ENCODE results near the gene PDSS2.

PDSS2 gene

DNA sequence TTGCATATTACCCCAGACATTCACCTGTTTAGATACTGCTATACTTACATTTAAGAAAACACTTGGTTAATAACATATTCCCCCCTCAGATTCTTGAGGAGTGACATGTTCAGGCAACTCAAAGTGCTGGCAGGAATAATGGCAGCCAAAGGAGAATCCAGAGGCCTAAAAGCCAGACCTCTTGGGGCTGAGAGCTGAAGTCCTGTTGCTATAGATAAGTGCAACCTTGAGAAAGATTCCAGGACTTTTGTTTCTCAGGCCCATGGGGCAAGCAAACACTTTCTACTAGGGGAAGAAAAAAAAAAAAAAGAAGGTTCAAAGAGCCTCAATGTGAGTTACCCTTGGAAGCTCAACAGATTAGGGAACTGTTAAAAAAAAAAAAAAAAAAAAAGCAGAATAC, 211.2 kb downstream of the PDSS2 start:
- no peak for DNase-seq

DNA sequence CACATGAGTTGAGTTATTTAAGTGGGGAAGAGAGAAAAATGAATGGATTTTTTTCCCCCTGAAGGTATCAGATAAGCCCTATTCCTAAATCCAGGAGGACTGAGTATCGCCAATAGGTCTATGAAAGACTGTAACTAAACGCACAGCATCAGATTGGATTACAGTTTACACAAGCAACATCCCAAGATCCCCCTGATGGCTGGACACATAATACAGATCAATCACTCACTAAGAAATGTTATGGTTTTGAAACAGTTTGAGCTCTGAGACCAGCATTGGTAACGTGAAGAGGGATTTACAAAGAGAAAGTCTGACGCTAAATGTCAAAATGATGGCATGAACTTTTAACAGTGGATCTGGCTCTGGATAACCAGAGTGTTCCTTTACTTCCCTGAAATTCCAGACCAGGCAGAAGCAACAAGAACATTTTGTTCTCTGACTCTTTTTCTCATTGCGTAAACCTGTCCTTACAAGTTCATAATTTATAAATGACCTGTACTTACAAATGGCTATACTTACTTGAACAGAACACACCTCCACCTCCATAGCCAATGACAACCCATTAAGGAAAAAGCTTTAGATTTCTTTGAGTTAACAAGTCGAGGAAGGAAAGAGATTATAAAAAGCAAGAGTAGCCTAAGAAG, 212.3 kb downstream of the PDSS2 start:
- DNase-seq = no peak

DNA sequence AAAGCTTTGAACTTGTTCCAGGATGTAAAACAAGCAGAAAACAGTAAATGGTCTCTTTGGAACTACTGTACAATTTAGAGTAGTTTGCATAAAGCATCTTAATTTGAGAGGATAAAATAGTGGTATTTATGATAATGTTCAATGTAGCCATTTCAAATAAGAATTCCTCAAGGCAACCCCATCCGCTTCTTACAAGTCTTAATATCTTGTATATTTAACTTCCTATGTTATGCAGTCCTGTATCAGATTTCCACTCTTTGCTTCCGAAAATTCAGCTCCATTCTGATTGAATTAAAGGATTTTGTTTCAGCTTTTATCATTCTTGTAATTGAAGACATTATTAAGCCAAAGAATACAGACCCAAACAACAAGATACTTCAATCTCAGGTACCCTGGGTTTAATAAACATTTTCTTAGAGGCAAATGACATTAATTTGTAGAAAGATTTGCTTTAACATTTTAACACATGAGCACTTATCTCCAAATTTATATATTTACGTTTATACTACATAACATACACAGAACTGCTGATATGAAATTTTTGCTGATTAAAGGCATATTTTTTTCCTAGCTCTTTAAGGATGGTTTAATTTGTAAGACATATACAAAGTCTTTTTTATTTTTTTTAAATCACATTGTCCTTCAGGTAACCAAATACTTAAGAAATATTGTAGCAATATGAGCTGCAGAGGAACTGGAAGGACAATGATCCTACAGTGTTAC, 213.0 kb downstream of the PDSS2 start:
- no peak for DNase-seq

DNA sequence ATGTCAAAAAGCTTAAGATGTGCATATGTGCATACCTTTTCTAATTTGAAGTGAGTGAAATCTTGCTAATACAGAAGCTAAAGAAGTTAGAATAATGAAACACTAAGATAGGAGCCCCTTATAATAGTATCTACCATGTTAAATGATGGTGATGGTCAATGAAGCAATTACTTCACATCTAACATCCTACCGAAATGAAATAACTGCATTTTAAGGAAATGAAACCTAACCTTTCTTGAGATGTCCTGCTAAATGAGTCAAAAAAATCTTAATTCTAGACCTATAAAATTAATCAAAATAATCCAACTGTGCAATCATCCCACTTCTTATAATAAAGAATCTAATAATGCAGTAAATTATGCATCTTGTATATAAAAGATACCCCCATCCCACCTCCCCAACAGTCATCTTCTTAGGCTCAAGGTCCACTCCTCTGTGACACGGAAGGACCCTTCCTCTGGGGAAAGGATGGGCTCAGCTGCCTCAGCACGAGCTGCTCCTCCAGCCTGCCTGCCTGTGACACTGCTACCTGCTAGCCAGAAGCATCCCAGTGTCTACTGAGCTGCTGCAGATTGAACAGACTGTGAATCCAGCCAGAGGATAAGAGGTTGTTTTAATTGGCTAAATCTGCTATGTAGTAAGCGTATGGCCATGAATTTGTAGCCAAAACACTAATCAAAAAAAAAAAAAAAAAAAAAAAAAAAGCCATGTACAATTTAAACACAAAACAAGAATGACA, 214.5 kb downstream of the PDSS2 start:
- no peak for DNase-seq

DNA sequence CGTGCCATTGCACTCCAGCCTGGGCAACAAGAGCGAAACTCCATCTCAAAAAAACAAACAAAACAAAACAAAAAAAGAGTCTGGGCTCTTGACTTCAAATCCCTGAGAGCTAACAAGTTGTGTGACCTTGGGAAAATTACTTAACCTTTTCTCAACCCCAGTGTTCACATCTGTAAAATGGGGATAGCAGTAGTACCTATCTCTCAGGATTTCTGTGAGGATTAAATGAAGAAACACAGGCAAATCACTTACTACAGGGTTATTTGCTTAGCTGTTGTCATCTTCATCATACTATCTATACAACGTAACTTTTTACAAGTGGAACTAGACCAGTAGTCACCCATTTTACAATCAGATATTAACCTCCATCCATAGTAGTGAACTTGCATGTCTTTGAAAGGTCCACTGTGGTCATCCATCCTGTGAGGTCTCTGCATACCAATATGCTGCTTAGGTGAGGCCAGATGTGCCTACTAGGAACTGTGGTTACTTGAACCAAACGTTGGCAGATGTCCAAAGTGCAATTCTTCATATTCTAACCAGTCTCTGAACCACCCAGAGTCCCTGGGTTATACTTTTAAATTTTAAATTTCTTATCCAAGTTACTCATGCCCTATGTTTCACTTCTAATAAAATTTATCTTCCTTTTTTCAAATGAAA, 215.2 kb downstream of the PDSS2 start:
- DNase-seq = no peak

DNA sequence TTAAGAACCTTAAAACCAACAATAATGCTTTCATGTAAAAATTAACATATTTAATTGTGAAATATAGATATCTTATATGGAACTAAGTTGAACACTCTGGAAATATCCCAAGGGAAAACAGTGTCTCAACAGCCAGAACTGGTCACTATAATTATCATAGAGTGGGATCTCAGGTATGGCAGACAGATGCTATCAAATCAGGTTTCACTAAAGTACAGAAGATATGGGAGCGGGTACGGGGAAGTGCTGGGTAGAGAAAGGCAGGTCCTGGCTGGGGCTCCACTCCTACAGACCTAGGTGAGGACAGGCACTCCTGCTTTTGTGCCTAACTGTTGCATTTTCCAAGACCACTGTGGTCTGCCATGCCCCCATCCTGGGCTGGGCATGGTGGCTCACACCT, 215.9 kb downstream of the PDSS2 start:
- DNase-seq = no peak

DNA sequence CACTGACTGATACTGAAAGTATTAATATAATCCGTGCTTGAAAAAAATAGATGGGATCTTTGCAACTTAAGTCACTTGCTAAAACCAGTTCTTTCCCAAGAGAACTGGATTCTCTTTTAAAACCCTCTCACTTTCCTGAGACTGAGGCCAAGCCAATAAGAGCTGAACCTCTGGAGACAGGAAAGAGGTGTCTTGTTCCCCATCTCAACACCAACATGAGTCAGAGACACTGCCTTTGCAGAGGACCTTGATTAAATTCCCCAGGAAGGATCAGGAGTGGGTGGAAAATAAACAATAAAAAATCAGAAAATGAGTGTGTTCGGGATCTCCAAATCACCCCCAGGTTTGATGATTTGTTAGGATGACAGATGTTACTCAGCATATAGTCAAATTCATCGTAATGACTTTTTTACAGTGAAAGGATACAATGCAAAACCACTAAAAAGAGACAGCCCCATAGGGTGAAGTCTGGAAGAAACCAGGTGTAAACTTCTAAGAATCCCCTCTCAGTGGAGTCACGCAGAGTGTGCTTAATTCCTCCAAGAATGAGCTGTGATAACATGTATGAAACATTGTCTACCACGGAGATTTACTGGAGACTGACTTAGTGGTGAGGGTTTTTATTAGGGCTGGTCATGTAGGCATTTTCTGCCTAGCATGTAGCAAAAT, 221.2 kb downstream of the PDSS2 start:
- no peak for DNase-seq

DNA sequence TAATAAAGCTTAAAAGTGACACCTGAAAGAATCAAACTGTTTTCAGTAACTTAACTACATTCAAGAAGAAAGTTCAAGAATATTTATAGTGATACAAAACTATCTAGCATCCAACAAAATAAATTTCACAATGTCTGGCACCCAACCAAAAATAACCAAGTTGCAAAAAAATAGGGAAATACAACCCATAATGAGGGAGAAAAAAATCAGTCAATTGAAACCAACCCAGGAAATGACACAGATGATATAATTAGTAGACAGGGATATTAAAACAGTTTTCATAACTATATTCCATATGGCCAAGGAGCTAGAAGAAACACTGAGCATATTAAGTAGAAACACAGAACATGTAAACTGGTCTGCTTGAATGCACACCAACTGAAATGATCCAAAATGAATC, 223.9 kb downstream of the PDSS2 start:
- no peak for DNase-seq

DNA sequence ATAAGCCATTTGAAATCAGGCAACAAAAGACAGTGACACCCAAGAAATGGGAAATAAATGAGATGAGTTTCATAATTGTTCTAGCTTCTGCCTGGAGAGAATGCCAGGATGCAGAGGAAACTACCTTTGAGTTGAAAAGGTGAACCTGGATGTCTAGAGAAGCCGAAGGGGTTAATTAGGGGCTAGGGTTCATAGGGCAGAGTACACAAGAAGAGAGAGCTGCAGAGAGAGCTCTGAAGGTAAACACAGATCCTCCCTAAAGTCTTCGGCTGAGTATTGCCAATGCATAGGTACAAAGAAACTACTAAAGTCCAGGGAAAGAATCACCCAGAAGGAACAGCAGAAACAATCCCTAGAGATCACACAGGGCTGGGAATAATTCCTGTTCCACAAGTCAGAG, 224.4 kb downstream of the PDSS2 start:
- no peak for DNase-seq

DNA sequence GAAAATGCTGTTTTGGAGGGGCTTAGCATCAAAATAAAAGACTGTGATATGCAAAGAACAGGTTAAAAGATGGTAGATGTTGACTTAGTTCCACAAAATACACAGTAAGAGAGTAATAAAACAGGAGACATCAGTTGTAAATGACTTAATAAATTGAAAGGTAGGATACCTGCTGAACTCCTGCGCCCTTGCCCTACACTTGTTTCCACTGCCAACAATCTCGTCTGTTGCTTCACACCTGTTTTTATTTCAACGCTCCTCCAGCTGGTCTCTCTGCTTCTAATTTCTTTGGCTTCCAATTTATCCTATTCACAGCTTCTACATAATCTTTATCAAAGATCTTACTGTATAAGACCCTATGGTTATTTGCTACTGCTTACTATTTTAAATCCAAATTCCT, 228.1 kb downstream of the PDSS2 start:
- DNase-seq = no peak

DNA sequence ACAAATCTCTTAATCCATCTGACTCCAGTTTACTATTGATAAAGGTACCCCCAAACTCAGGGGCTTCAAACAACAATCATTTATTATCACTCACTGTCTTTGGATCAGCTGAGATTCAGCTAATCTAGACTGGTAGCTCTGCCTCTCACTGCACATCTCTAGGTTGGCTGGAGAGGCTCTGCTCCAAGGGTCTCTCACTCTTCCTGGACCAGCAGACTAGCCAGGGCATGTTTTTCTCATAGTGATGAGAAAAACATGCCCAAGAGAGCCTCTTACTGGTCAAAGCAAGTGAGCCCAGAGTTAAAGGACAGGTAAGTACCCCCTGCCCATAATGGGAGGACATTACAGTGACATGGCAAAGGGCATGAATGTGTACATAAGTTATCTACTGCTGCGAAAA, 228.9 kb downstream of the PDSS2 start:
- no peak for DNase-seq

DNA sequence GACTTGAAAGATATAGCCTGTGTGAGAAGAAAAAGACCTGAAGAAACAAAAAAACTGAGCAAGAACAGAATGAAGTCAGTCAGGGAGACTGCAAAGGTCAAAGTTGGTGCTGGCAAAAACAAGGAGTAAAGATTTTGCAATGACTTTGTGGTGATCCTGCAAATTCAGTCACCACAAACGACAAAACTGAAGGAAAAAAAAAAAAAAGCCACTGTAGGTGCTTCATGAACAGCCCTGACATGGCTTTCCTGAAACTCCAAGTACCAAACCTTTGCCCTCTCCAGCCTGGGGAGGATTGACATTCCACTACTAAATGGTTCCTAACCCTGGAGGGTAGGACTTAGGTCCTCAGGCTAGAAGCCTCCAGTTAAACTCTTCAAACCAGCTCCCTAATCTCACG, 229.3 kb downstream of the PDSS2 start:
- DNase-seq = no peak

DNA sequence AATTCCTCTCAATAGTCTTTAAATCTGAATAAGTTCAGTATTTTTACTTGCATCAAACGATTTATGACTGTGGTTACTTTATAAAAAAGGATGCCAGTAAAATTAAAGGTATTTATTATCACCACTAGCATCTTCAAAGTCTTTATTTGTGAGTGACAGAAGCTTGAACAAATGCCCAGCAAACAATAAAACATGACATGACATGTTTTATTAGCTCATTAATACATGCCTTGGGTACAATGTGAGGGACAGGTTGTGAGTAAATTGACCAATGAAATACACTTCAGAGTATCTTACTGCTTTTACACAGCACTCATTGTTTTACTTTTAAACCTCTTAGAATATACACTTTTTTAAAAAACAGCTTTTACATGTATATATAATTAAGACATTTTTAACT, 230.6 kb downstream of the PDSS2 start:
- DNase-seq = no peak

DNA sequence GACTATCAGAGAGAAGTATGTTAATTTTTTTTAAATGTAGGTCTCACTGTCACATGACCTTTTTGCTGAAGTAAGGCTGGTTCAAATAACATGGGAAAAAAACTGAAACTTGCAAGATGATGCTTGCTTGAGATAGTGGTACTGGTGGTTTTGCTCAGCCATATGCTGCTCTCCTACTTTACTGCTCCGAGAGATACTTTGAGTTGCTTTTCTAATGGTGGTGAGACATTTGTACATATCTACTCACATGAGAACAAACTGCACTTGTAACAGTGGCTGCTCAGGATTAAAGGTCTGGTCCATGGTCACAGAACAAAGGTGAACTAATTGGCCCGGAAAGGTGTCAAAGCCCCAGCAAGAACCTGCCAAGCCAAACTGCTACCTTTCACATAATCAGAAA, 237.8 kb downstream of the PDSS2 start:
- DNase-seq = no peak

DNA sequence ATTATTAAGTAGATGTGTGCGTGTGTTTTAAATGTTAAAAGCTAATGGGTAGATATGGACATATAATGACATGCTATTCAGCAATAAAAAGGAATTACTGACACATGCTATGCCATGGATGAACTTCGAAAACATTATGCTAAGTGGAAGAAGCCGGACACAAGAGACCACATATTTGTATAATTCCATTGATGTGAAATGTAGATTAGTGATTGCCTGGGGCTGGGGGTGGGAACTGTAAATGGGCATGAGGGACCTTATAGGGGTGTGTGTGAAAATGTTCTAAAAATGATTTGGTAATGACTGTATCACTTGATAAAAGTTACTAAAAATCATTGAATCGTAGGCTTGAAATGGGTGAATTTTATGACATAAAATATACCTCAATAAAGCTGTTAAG, 239.5 kb downstream of the PDSS2 start:
- no peak for DNase-seq

DNA sequence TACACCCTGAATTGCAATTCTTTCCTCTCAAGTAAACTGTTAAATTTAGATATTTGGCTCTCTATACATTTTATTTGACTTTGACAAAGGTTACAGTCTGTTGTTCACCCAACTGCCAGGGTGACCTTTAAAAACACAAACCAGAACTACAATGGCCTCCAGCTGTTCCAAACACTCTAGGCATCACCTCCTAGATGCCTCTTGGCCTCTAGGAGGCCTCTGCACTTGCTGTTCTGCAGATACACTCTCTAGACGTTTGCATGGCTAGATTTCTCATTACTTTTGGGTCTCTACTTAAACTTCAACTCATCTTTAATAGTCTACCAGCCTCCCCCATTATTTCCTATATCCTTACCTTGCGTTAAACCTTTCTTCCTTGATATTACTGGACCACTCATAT, 241.2 kb downstream of the PDSS2 start:
- no peak for DNase-seq

DNA sequence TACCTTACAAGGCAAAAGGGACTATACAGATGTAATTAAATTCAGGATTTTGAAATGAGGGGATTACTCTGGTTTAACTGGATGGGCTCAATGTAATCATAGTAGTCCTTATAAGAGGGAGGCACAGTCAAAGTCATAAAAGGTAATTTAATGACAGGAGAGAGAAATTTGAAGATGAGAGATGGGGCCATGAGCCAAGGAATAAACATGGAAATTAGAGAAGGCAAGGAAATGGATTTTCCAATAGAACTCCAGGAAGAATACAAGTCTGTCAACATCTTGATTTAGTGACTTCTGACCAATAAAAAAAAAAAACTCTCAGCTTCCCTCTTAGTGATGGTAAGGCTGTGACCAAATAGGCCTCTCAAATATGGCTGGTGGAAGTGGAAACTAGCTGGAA, 242.1 kb downstream of the PDSS2 start:
- no peak for DNase-seq

DNA sequence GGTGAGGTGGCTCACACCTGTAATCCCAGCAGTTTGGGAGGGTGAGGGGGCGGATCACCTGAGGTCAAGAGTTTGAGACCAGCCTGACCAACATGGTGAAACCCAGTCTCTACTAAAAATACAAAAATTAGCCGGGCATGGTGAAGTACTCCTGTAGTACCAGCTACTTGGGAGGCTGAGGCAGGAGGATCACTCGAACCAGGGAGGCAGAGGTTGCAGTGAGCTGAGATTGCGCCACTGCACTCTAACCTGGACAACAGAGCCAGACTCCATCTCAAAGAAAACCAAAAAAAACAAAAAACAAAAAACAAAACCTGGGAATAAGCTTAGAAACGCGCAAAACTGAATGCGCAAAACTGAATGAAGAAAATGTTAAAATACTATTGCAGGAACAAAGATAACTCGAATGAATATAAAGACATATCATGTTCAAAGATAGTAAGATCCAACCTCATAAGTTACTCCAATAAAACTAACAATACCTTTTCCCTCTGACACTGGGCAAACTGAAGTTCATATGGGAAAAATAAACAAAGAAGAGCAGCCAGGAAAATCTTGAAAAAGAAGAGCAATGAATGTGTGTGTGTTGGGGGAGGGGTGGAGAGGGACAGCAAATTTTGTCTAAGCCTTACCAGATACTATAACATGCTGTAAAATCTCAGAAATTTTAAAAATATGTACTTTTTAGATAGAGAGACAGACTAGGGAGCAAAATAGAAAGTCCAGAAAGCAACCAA, 243.0 kb downstream of the PDSS2 start:
- DNase-seq = no peak

DNA sequence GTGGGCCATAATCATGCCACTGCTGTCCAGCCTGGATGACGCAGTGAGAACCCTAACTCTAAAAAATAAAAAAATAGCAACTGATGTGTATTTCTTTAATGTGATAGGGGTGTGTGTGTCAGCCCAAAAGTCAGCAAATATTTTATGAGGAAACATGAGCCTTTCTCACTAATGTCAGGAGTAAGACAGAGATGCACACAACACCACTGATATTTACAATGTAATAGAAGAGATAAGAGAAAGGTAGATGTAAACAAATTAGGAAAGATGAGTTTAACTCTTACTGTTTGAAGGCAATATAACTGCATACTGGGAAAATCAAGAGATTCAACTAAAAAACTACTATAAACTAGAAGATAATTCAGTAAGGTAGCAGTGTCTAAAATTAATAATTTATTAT, 244.0 kb downstream of the PDSS2 start:
- no peak for DNase-seq

DNA sequence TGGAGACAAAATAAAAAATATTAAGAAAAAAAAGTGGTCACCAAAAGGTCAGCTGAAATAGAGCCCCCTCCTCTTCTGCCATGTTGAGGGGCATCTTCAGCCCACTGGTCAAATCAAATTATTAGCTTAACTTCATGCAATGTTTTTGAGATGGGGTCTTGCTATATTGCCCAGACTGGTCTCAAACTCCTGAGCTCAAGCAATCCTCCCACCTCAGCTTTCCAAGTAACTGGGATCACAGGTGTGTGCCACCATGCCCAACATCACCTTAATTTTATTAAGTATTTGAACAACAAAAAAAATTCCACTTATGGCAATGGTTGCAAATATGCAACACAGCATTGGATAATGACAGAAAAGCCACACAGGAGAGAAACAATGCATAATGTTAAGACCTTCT, 244.7 kb downstream of the PDSS2 start:
- DNase-seq = no peak

DNA sequence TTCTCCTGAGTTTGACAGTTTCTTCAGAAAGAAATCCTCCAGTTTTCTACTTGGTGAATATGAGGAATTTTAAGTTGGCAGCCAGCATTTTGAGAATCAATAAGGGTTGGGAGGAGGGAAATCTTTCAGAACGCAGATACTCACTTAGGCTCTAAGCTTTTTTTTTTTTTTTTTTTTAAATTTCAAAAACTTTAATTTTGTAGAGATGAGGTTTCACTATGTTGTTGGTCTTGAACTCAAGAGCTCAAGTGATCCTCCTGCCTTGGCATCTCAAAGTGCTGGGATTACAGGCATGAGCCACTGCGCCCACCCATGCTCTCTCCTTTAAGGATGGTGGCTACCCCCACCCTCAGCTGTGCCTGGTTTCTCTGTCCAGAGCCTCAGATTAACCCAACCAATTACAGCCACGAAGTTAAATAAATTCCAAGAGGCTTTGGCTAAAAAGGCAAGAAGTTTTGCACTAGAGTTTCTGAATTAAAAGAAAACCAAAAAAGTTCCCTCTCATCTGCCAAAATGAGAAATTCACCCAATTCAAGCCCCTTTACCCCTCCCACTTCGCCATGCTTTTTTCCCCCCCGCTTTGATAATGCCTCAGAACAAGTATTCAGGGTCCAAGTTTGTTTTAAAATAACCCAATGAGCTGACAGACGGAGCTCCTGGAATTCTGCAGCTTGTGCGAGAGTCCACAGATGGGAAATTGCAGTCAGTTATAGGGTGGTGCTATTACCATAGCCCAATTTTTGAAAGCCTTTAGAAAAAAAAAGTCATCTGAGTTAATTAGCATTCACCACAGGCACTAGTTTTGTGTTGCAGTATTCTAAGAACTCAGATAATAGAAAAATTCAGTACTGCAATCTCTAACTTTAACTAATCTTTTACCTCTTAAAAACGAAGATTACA, 249.7 kb downstream of the PDSS2 start:
- no peak for DNase-seq

All from effector CD8-positive, alpha-beta T cell (primary cell).